Ovary (tissue), 3 donors: ENCODE measurements around the gene URB2.

Experiments used
- POLR2A ChIP-seq: fragments of 450-650 bp; IDR thresholded peaks from one replicate; pipeline ENCODE4 v1.6.1; 2017; ENCODE audit warnings: antibody characterized with exemption, mild to moderate bottlenecking, moderate library complexity
- TF ChIP-seq, protein P1 (sequence below), 3 donors: fragments of 450-650 bp in 2 of 3; fragments of 200-600 bp in 1 of 3; IDR thresholded peaks; one replicate each; pipeline versions ENCODE4 v1.5.1 to v1.8.0; 2016 to 2022; ENCODE audit warnings: antibody characterized with exemption in 3 of 3, mild to moderate bottlenecking in 1 of 3
- donor health status: DM: no; HTN: no; CAD: no.

- TF ChIP-seq, protein P1, sequence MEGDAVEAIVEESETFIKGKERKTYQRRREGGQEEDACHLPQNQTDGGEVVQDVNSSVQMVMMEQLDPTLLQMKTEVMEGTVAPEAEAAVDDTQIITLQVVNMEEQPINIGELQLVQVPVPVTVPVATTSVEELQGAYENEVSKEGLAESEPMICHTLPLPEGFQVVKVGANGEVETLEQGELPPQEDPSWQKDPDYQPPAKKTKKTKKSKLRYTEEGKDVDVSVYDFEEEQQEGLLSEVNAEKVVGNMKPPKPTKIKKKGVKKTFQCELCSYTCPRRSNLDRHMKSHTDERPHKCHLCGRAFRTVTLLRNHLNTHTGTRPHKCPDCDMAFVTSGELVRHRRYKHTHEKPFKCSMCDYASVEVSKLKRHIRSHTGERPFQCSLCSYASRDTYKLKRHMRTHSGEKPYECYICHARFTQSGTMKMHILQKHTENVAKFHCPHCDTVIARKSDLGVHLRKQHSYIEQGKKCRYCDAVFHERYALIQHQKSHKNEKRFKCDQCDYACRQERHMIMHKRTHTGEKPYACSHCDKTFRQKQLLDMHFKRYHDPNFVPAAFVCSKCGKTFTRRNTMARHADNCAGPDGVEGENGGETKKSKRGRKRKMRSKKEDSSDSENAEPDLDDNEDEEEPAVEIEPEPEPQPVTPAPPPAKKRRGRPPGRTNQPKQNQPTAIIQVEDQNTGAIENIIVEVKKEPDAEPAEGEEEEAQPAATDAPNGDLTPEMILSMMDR (IDR thresholded peaks at IDR 0.05), result no peak
- TF ChIP-seq POLR2A, result no peak
These were observed 2.8 kb upstream of the URB2 start for GRCh38 chr1:229623225-229623624.
